ENCODE results near the gene ZFP82. TPM values are rescaled to one million over a fixed set of nuclear protein-coding genes. Genes with fewer than 3 reads are reported as not detected.

Gene ZFP82
- total RNA-seq, 1 experiment from 2014 or later = not detected

GRCh38 chr19:36398571-36398970, 19.9 kb downstream of the ZFP82 start (continued):
- TF ChIP-seq ZBTB33 (IDR thresholded peaks at IDR 0.05; ENCODE audit: extremely low read depth, insufficient replicate concordance, low read length) (no peak), POLR2A (IDR thresholded peaks at IDR 0.05; ENCODE audit: borderline replicate concordance, extremely low read depth, insufficient read depth, insufficient read length) (no peak), ELF1 (IDR thresholded peaks at IDR 0.05; ENCODE audit: borderline replicate concordance, low read depth) (no peak), RAD21 (IDR thresholded peaks at IDR 0.05; ENCODE audit: low read depth) (no peak), POLR2AphosphoS5 (IDR thresholded peaks at IDR 0.05; ENCODE audit: low read depth, low read length) (no peak), REST (IDR thresholded peaks at IDR 0.05; ENCODE audit: low read depth) (no peak)

- Histone ChIP-seq H3K27me3 (ENCODE audit: insufficient read depth, low read length) (no peaks in the 10 kb centered on the region), H2AFZ (ENCODE audit: low read depth, low read length, poor library complexity, severe bottlenecking) (no peak overlapping the region), H3K9ac (ENCODE audit: low read length) (no peak overlapping the region), H3K9me3 (ENCODE audit: control insufficient read depth in 1 of 2, insufficient read depth in 1 of 2, low read depth in 1 of 2, low read length in 2 of 2) (peaks cover 10 to 33% of the 10 kb centered on the region in 2 experiments; a peak in 1 of 4 replicates), H4K20me1 (ENCODE audit: insufficient read depth) (no peaks in the 10 kb centered on the region), H3K4me1 (ENCODE audit: control insufficient read depth in 1 of 2, insufficient read depth in 2 of 2, low read length in 2 of 2) (no peaks in the 10 kb centered on the region), H3K27ac (ENCODE audit: low read depth, low read length) (no peak overlapping the region), H3K36me3 (ENCODE audit: control insufficient read depth in 1 of 2, insufficient read depth in 2 of 2, low read length in 2 of 2) (no peaks in the 10 kb centered on the region), H3K79me2 (ENCODE audit: insufficient read depth, low read length) (no peaks in the 10 kb centered on the region), H3K4me2 (ENCODE audit: low read length) (no peak overlapping the region), H3K9me2 (ENCODE audit: insufficient read depth) (no peaks in the 10 kb centered on the region), H3K4me3 (replicated peaks in 1 of 2; ENCODE audit: low read depth in 1 of 2, low read length in 2 of 2) (no peak overlapping the region)
- ChIA-PET POLR2A (no interaction called here), RAD21 (ENCODE audit: low non-redundant PET in 1 of 2, low total read pairs in 2 of 2, uncharacterized antibody in 2 of 2, unreplicated experiment in 2 of 2) (no interaction called here), CTCF (no interaction called here)
- BruUV-seq (replicated peaks) = no TSS peak
- intact Hi-C loops (cut with micrococcal nuclease) = no loop called here
- no peak for ATAC-seq
- TF ChIP-seq ZBTB33 (IDR thresholded peaks at IDR 0.05; ENCODE audit: extremely low read depth, insufficient replicate concordance, low read length) (no peak), TCF7L2 (IDR thresholded peaks at IDR 0.05; ENCODE audit: borderline replicate concordance, extremely low read depth, insufficient read depth, insufficient read length) (no peak), ATF3 (IDR thresholded peaks at IDR 0.05) (no peak), ZNF274 (IDR thresholded peaks at IDR 0.05; ENCODE audit: low read depth, low read length) (peak; percentile 70), SP1 (IDR thresholded peaks at IDR 0.05; ENCODE audit: low read depth) (no peak), MAX (IDR thresholded peaks at IDR 0.05) (no peak)
- DNase-seq (ENCODE audit: low read depth, low spot score) = no peak
Measured at GRCh38 chr19:36392916-36393673, 25.3 kb downstream of the ZFP82 start.
